GM12873 (cell line): ENCODE results near the gene TECPR1.

Source experiments
- CTCF ChIP-seq: IDR thresholded peaks from 2 replicates; pipeline ENCODE4 v1.5.1; 2012; ENCODE audit warnings: low read depth, mild to moderate bottlenecking, moderate library complexity, low read length, control low read depth; ENCODE audit not compliant: insufficient read depth; ENCODE audit errors: missing control alignments

TECPR1 gene

GRCh38 chr7:98294326-98294725, 42.3 kb upstream of the TECPR1 start:
- no peak for TF ChIP-seq CTCF

- no peak for TF ChIP-seq CTCF
Measured at GRCh38 chr7:98293746-98294145, 41.7 kb upstream of the TECPR1 start.

- TF ChIP-seq CTCF = no peak
Measured at GRCh38 chr7:98293265-98293664, 41.2 kb upstream of the TECPR1 start.

GRCh38 chr7:98291717-98292116, 39.7 kb upstream of the TECPR1 start:
- TF ChIP-seq CTCF = peak; percentile 52

- TF ChIP-seq CTCF = no peak
Measured at GRCh38 chr7:98289333-98289875, 37.4 kb upstream of the TECPR1 start.

GRCh38 chr7:98288064-98288823, 36.2 kb upstream of the TECPR1 start:
- no peak for TF ChIP-seq CTCF

GRCh38 chr7:98287486-98287959, 35.5 kb upstream of the TECPR1 start:
- no peak for TF ChIP-seq CTCF
